A673 (cell line): ENCODE results near the gene POLD4. TPM values are rescaled to one million over a fixed set of nuclear protein-coding genes. Genes with fewer than 3 reads are reported as not detected.
A peak's percentile ranks its signal among the peaks of the same experiment; 100 is the strongest.

Experiments used
- BruUV-seq: library from RNA; stranded (reverse); fragments of 400-500 nt; replicated peaks from 2 replicates; lab custom pipeline; 2021; lab: Mats Ljungman, UMichigan
- CTCF ChIA-PET: fragments of 300-600 bp; sonication (Branson Sonifier 250); formaldehyde crosslinking; loops from one replicate; lab custom pipeline; 2022; ENCODE audit warnings: antibody characterized with exemption; lab: Charles Lee
- POLR2A ChIA-PET: fragments of 300-600 bp; sonication (Branson Sonifier 250); formaldehyde crosslinking; loops from one replicate; lab custom pipeline; 2022; ENCODE audit warnings: antibody characterized with exemption; ENCODE audit not compliant: low non-redundant PET; lab: Charles Lee
- DNase-seq: peaks from one replicate; pipeline ENCODE4 v3.0.0-alpha.2; 2015; ENCODE audit warnings: low spot score
- H3K27ac ChIP-seq: fragments of 200-600 bp; sonication (generic); 2 replicates; pipeline ENCODE4 v1.5.1; 2016; ENCODE audit warnings: mixed run types, low read depth, mild to moderate bottlenecking, mixed read lengths, antibody characterized with exemption, low read length; ENCODE audit not compliant: poor library complexity, severe bottlenecking
- H3K27me3 ChIP-seq: fragments of 200-600 bp; sonication (generic); replicated peaks from 2 replicates; pipeline ENCODE4 v1.6.1; 2017; ENCODE audit warnings: mixed run types, low read depth, mild to moderate bottlenecking, mixed read lengths, antibody characterized with exemption, low read length; ENCODE audit not compliant: insufficient read depth, poor library complexity
- H3K36me3 ChIP-seq: fragments of 200-600 bp; sonication (generic); 2 replicates; pipeline ENCODE4 v1.6.1; 2016; ENCODE audit warnings: mixed run types, mild to moderate bottlenecking, mixed read lengths, antibody characterized with exemption, low read length; ENCODE audit not compliant: insufficient read depth, poor library complexity, severe bottlenecking
- H3K4me1 ChIP-seq: fragments of 200-600 bp; sonication (generic); 2 replicates; pipeline ENCODE4 v1.6.1; 2017; ENCODE audit warnings: mixed run types, mild to moderate bottlenecking, mixed read lengths, antibody characterized with exemption, low read length; ENCODE audit not compliant: insufficient read depth, poor library complexity, severe bottlenecking
- H3K4me3 ChIP-seq: fragments of 200-600 bp; sonication (generic); 2 replicates; pipeline ENCODE4 v1.5.1; 2016; ENCODE audit warnings: low read depth, mixed run types, mild to moderate bottlenecking, mixed read lengths, low read length; ENCODE audit not compliant: poor library complexity, severe bottlenecking
- H3K9me3 ChIP-seq: fragments of 200-600 bp; sonication (generic); 2 replicates; pipeline ENCODE4 v1.6.1; 2016; ENCODE audit warnings: mixed run types, low read depth, mild to moderate bottlenecking, mixed read lengths, antibody characterized with exemption, low read length; ENCODE audit not compliant: poor library complexity, severe bottlenecking
- CTCF ChIP-seq: fragments of 300-800, 200-600 bp; sonication (generic); conservative IDR thresholded peaks from 2 replicates; pipeline ENCODE4 v1.5.1; 2017; ENCODE audit warnings: low read depth, mild to moderate bottlenecking, antibody characterized with exemption, low read length, moderate library complexity, mixed read lengths
- EZH2 ChIP-seq: fragments of 200-600 bp; sonication (generic); IDR thresholded peaks from 2 replicates; pipeline ENCODE4 v1.6.1; 2017; ENCODE audit warnings: borderline replicate concordance, low read depth, mild to moderate bottlenecking, mixed read lengths, antibody characterized with exemption, low read length; ENCODE audit not compliant: poor library complexity, severe bottlenecking
- intact Hi-C: fragments of 100-400 bp; cut with micrococcal nuclease; formaldehyde crosslinking; loops from one replicate; pipeline ENCODE4 v1.10.0; 2022; ENCODE audit not compliant: unreplicated experiment
- total RNA-seq: library from RNA; stranded (reverse); gene quantifications from 2 replicates; pipeline ENCODE4 v1.2.3, GENCODE V29; 2021

The POLD4 gene
- total RNA-seq, 1 experiment from 2014 or later = 13.2 TPM

GRCh38 chr11:67398661-67399563, 45.6 kb upstream of the POLD4 start:
- peaks cover 21% of the 10 kb centered on the region for H3K4me1 ChIP-seq
- no peaks in the 10 kb centered on the region for H3K9me3 ChIP-seq
- H3K4me3 ChIP-seq = no peak overlapping the region
- no peak overlapping the region for H3K27ac ChIP-seq
- ChIA-PET POLR2A (no interaction called here), CTCF (no interaction called here)
- DNase-seq = no peak
- TF ChIP-seq EZH2 = no peak
- TF ChIP-seq CTCF = no peak
- BruUV-seq = no TSS peak
- H3K27me3 ChIP-seq = no peaks in the 10 kb centered on the region
- peaks cover 58% of the 10 kb centered on the region for H3K36me3 ChIP-seq
- intact Hi-C loops = no loop called here

- CTCF ChIA-PET = interaction anchor here (0.7 kb wide), 1 partner anchor 28 kb away, joined by 4 read pairs; no protein-coding TSS in a partner anchor
- H3K9me3 ChIP-seq = no peaks in the 10 kb centered on the region
- H3K4me1 ChIP-seq = peaks cover 21% of the 10 kb centered on the region
- no peak for DNase-seq
- H3K36me3 ChIP-seq = peaks cover 61% of the 10 kb centered on the region
- BruUV-seq = TSS peak; percentile 60
- POLR2A ChIA-PET = interaction anchor here (0.6 kb wide), 1 partner anchor 113 kb away, joined by 3 read pairs; no protein-coding TSS in a partner anchor
- no peak for TF ChIP-seq CTCF
- no peak for TF ChIP-seq EZH2
- intact Hi-C loops = no loop called here
- H3K27ac ChIP-seq = peak overlapping the region; percentile 11
- H3K4me3 ChIP-seq = no peak overlapping the region
- H3K27me3 ChIP-seq = no peaks in the 10 kb centered on the region
These were observed 44.8 kb upstream of the POLD4 start for GRCh38 chr11:67397986-67398660.

- peak overlapping the region; percentile 11 for H3K27ac ChIP-seq
- peaks cover 23% of the 10 kb centered on the region for H3K4me1 ChIP-seq
- TF ChIP-seq EZH2 (no peak), CTCF (no peak)
- H3K4me3 ChIP-seq = no peak overlapping the region
- intact Hi-C loops = no loop called here
- CTCF ChIA-PET = interaction anchor here (0.7 kb wide), 1 partner anchor 27 kb away, joined by 4 read pairs; no protein-coding TSS in a partner anchor
- no peaks in the 10 kb centered on the region for H3K27me3 ChIP-seq
- POLR2A ChIA-PET = interaction anchor here (0.6 kb wide), 1 partner anchor 114 kb away, joined by 3 read pairs; no protein-coding TSS in a partner anchor
- no peak for DNase-seq
- no TSS peak for BruUV-seq
- H3K36me3 ChIP-seq = peaks cover 61% of the 10 kb centered on the region
- no peaks in the 10 kb centered on the region for H3K9me3 ChIP-seq
These were observed 44.2 kb upstream of the POLD4 start for GRCh38 chr11:67397536-67397935.
